Activated T-cell treated with anti-CD3 and anti-CD28 coated beads, Interleukin-2, amount 50 U/mL, for 24 hours (primary cell): ENCODE results near the gene COL5A1.

Experiments
- DNase-seq: peaks from one replicate; pipeline ENCODE4 v3.0.0-alpha.2; 2020
- H3K27ac Mint-ChIP-seq: 2 replicates; pipeline ENCODE4 v1.8.0; 2020; ENCODE audit warnings: mild to moderate bottlenecking, mixed read lengths
- H3K27me3 Mint-ChIP-seq: 2 replicates; pipeline ENCODE4 v1.8.0; 2020; ENCODE audit warnings: mixed read lengths
- H3K36me3 Mint-ChIP-seq: 2 replicates; pipeline ENCODE4 v1.8.0; 2020; ENCODE audit warnings: low read depth, mixed read lengths
- H3K4me1 Mint-ChIP-seq: 2 replicates; pipeline ENCODE4 v1.8.0; 2020; ENCODE audit warnings: low read depth, mixed read lengths
- H3K4me3 Mint-ChIP-seq: 2 replicates; pipeline ENCODE4 v1.8.0; 2020; ENCODE audit warnings: mild to moderate bottlenecking, moderate library complexity, mixed read lengths
- H3K9me3 Mint-ChIP-seq: 2 replicates; pipeline ENCODE4 v1.8.0; 2020; ENCODE audit warnings: mixed read lengths

COL5A1 gene

DNA sequence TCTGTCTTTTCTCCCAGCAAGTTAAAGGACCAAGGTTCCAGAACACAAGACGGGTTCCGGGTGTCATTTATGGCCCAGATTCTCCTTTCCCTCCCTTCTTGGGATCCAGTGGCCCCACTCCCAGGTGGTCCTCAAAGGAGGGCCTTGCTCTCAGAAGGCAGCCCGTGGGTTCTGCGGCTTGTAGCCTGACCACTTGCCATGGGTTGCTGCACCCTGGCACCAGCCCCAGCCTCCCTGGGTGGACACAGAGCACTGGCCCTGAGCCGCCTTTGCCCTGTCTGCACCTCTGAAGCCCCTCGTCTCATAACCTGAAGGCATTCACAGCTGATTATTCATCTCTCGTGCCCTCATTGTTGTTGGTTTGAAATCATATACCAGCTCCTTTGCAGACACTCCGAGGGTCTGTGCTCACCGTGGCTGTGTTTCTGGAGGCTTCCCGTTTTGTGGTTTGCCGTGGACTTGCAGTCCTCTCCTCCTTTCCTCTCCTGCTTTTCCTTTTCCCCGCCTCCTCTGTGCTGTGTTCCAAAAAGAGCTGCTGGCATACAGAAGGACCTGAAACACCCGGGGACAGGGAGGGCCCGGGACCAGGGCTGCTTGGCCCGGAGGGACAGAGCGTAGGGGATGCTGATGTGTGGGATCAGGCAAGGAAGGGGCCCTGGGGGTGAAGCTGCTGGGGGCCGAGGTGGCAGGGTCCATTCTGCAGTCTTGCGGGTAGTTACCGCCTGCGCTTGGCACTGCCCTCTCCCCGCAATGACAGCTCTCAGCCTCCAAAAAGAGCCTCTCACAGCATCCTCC is 189.5 kb downstream of the COL5A1 start:
- no peak for DNase-seq
- Mint-ChIP-seq H3K4me1 (no peaks in the 10 kb centered on the region), H3K27ac (no peak overlapping the region), H3K4me3 (no peak overlapping the region), H3K27me3 (no peaks in the 10 kb centered on the region), H3K36me3 (no peaks in the 10 kb centered on the region), H3K9me3 (no peaks in the 10 kb centered on the region)

- no peak overlapping the region for H3K27ac Mint-ChIP-seq
- H3K9me3 Mint-ChIP-seq, result no peaks in the 10 kb centered on the region
- H3K4me3 Mint-ChIP-seq, result no peak overlapping the region
- no peak for DNase-seq
- no peaks in the 10 kb centered on the region for H3K27me3 Mint-ChIP-seq
- no peaks in the 10 kb centered on the region for H3K36me3 Mint-ChIP-seq
- no peaks in the 10 kb centered on the region for H3K4me1 Mint-ChIP-seq
Observed at GRCh38 chr9:134832471-134832870, 190.9 kb downstream of the COL5A1 start.

DNA sequence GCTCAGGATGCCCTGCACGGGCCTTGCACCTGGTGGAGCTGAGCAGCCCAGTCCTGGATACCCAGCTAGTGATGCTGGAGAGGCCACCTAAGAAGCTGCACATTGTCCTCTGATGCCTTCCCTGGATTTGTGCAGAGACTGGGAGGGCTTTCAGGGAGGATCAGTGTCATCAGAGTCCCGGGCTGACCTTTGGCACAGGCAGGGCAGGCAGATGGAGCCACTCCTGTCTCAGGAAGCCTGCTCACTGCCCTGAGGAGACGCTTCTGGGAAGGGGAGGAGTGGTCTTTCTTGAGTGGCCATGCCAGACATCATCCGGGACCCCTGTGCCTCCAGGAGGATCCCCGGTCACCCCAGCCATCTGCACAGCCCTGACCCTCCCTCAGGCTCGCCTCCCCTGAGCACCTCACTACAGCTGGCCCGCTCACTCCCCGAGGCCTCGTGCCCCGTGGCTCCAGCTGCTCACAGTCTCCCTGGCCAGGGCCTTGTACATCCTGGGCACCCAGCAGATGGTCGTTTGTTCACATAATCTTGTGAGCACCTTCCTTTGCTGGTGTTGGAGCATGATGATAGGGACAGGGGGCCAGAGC is 191.8 kb downstream of the COL5A1 start:
- H3K27me3 Mint-ChIP-seq, result no peaks in the 10 kb centered on the region
- no peak overlapping the region for H3K27ac Mint-ChIP-seq
- no peaks in the 10 kb centered on the region for H3K9me3 Mint-ChIP-seq
- no peaks in the 10 kb centered on the region for H3K36me3 Mint-ChIP-seq
- no peaks in the 10 kb centered on the region for H3K4me1 Mint-ChIP-seq
- no peak for DNase-seq
- H3K4me3 Mint-ChIP-seq, result no peak overlapping the region

- H3K27me3 Mint-ChIP-seq, result no peaks in the 10 kb centered on the region
- no peak for DNase-seq
- H3K27ac Mint-ChIP-seq, result no peak overlapping the region
- H3K9me3 Mint-ChIP-seq, result no peaks in the 10 kb centered on the region
- no peaks in the 10 kb centered on the region for H3K36me3 Mint-ChIP-seq
- no peak overlapping the region for H3K4me3 Mint-ChIP-seq
- no peaks in the 10 kb centered on the region for H3K4me1 Mint-ChIP-seq
Observed at GRCh38 chr9:134834217-134834956, 192.8 kb downstream of the COL5A1 start.

- DNase-seq, result no peak
- H3K9me3 Mint-ChIP-seq, result no peaks in the 10 kb centered on the region
- no peaks in the 10 kb centered on the region for H3K4me1 Mint-ChIP-seq
- H3K36me3 Mint-ChIP-seq, result no peaks in the 10 kb centered on the region
- no peaks in the 10 kb centered on the region for H3K27me3 Mint-ChIP-seq
- H3K27ac Mint-ChIP-seq, result no peak overlapping the region
- H3K4me3 Mint-ChIP-seq, result no peak overlapping the region
Observed at GRCh38 chr9:134834957-134835419, 193.4 kb downstream of the COL5A1 start.

- no peaks in the 10 kb centered on the region for H3K27me3 Mint-ChIP-seq
- H3K4me1 Mint-ChIP-seq, result no peaks in the 10 kb centered on the region
- no peak overlapping the region for H3K27ac Mint-ChIP-seq
- H3K36me3 Mint-ChIP-seq, result no peaks in the 10 kb centered on the region
- DNase-seq, result no peak
- no peak overlapping the region for H3K4me3 Mint-ChIP-seq
- H3K9me3 Mint-ChIP-seq, result no peaks in the 10 kb centered on the region
Observed at GRCh38 chr9:134835448-134835847, 193.8 kb downstream of the COL5A1 start.

GRCh38 chr9:134835987-134836386 is 194.4 kb downstream of the COL5A1 start:
- Mint-ChIP-seq H3K4me3 (no peak overlapping the region), H3K27me3 (no peaks in the 10 kb centered on the region), H3K27ac (no peak overlapping the region), H3K4me1 (no peaks in the 10 kb centered on the region), H3K9me3 (no peaks in the 10 kb centered on the region), H3K36me3 (no peaks in the 10 kb centered on the region)
- no peak for DNase-seq

GRCh38 chr9:134836406-134836970 is 194.9 kb downstream of the COL5A1 start:
- DNase-seq, result no peak
- Mint-ChIP-seq H3K27me3 (no peaks in the 10 kb centered on the region), H3K4me3 (no peak overlapping the region), H3K36me3 (no peaks in the 10 kb centered on the region), H3K9me3 (no peaks in the 10 kb centered on the region), H3K4me1 (no peaks in the 10 kb centered on the region), H3K27ac (no peak overlapping the region)

DNA sequence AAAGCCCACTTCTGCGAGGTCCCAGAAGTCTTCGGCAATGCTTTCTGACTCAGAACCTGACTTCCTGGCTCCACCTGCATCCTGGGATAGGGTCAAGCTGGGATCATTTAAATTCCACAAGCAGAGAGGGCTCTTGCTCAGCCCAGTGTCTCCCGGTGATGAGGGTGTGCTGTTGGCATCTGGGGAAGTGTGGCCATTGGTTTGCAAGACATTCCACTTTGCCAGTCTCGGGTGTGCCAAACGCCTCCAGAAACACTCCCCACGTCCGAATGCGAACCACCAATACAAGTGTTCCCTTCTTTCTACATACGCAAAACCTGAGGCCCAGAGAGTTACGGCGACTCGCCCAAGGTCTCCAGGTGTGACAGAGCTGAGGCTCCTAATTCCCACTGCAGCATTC is 195.9 kb downstream of the COL5A1 start:
- Mint-ChIP-seq H3K27me3 (no peaks in the 10 kb centered on the region), H3K9me3 (no peaks in the 10 kb centered on the region), H3K27ac (no peak overlapping the region), H3K4me1 (no peaks in the 10 kb centered on the region), H3K4me3 (no peak overlapping the region), H3K36me3 (no peaks in the 10 kb centered on the region)
- no peak for DNase-seq

DNA sequence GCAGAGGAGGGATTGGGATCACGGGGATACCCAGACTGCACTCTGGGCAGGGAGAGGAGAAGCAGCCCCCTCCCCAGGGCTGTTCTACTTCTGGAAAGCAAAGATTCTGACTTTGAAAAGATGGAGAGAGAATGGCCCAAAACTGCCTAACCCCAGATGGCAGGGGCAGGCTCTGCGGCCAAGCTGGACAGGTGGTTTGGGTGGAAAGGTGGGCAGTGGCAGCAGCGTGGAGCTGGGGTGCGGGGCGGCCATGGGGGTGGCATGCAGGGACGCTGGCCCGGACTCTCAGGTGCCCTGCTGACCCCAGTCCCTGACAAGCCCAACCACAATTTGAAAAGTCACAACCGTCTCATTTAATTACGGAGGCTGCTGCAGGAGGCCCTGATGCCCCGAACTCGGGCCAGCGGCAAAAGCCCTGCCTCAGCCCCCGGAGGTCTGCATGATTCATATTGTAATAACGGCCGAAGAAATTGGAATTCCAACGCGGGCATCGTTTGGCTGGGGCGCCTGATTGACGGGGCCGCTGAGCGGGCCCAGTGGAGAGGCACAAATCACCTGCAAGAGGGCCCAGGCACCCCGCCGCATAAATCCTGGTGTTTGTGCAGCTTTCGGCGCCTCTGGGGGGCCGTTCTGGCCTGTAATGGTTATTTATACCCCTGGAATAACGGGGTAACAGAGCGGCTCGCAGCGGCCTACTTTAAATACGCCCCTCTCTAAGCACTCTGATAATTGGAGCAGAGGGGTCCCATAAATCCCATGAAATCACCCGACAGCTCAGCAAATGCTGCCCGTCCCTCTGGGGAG is 197.2 kb downstream of the COL5A1 start:
- DNase-seq, result no peak
- H3K27me3 Mint-ChIP-seq, result no peaks in the 10 kb centered on the region
- H3K4me1 Mint-ChIP-seq, result no peaks in the 10 kb centered on the region
- H3K36me3 Mint-ChIP-seq, result no peaks in the 10 kb centered on the region
- no peak overlapping the region for H3K27ac Mint-ChIP-seq
- H3K4me3 Mint-ChIP-seq, result no peak overlapping the region
- H3K9me3 Mint-ChIP-seq, result no peaks in the 10 kb centered on the region

DNA sequence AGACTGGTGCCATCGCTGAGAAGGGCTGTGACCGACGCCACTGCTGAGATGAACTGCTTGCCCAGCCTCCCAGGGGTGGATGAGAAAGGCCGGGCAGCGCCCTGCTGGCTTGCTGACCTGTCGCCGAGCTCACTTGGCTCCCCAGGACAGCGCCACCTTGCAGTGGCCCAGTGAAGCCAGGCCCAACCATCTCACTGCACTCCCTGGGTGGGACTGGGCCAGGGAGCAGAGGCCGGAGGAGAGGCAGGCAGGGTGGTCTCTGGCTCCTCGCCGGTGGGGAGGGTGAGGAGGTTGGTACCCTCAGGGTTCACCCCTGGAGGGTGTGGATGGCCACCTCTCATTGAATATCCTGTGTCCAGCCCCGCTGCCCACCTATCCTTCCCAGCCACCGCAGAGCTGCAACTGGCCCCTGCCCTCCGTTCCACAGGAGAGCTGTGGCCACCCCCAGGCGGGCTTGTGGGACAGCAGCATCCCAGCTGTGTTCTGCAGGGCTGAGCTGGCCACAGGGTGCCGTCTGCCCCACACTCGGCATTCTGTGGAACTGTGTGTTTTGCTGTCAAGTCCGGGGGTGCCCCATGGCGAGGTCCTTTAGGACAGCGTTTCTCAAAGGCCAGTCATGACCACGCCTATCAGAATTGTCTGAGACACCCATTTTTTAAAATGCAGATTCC is 198.0 kb downstream of the COL5A1 start:
- Mint-ChIP-seq H3K27ac (no peak overlapping the region), H3K36me3 (no peaks in the 10 kb centered on the region), H3K4me3 (no peak overlapping the region), H3K4me1 (no peaks in the 10 kb centered on the region), H3K27me3 (no peaks in the 10 kb centered on the region), H3K9me3 (no peaks in the 10 kb centered on the region)
- DNase-seq, result no peak

- no peak overlapping the region for H3K4me3 Mint-ChIP-seq
- H3K36me3 Mint-ChIP-seq, result no peaks in the 10 kb centered on the region
- no peak for DNase-seq
- no peaks in the 10 kb centered on the region for H3K9me3 Mint-ChIP-seq
- H3K27me3 Mint-ChIP-seq, result no peaks in the 10 kb centered on the region
- no peaks in the 10 kb centered on the region for H3K4me1 Mint-ChIP-seq
- H3K27ac Mint-ChIP-seq, result no peak overlapping the region
Observed at GRCh38 chr9:134840511-134840910, 198.9 kb downstream of the COL5A1 start.

- H3K27me3 Mint-ChIP-seq, result no peaks in the 10 kb centered on the region
- no peaks in the 10 kb centered on the region for H3K9me3 Mint-ChIP-seq
- H3K27ac Mint-ChIP-seq, result no peak overlapping the region
- H3K4me1 Mint-ChIP-seq, result no peaks in the 10 kb centered on the region
- DNase-seq, result no peak
- H3K36me3 Mint-ChIP-seq, result no peaks in the 10 kb centered on the region
- no peak overlapping the region for H3K4me3 Mint-ChIP-seq
Observed at GRCh38 chr9:134841180-134841904, 199.7 kb downstream of the COL5A1 start.
